HG03103 (cell line): Measurements from ENCODE around the gene DPAGT1.
"Not testable (repeated sequence)": the region's sequence is repeated elsewhere in the genome, so short reads cannot be mapped to it uniquely, and the experiment has no call there.

Source experiments
- ATAC-seq: cut with Tn5 transposase; IDR thresholded peaks from one replicate; pipeline ENCODE4 v1.9.1; 2021; ENCODE audit warnings: low read depth; ENCODE audit not compliant: unreplicated experiment

Gene DPAGT1

DNA sequence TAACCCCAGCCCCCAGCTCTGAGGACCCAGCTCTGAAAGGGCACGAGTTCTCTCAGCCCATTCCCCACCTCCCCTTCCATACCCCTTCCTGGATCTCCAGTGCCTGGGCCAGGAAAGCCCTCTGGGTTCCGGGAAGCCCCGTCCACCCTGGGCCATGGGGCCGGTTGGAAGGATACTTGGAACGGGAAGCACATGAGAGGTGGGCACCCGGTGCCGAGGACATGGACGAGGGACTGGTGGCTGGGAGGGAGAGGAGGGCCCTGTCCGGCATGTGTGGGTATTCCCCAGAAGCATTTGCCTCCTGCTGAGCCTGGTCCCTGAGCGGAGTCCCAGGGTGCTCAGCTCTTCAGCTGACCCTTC, 14.6 kb upstream of the DPAGT1 start:
- ATAC-seq = no peak

DNA sequence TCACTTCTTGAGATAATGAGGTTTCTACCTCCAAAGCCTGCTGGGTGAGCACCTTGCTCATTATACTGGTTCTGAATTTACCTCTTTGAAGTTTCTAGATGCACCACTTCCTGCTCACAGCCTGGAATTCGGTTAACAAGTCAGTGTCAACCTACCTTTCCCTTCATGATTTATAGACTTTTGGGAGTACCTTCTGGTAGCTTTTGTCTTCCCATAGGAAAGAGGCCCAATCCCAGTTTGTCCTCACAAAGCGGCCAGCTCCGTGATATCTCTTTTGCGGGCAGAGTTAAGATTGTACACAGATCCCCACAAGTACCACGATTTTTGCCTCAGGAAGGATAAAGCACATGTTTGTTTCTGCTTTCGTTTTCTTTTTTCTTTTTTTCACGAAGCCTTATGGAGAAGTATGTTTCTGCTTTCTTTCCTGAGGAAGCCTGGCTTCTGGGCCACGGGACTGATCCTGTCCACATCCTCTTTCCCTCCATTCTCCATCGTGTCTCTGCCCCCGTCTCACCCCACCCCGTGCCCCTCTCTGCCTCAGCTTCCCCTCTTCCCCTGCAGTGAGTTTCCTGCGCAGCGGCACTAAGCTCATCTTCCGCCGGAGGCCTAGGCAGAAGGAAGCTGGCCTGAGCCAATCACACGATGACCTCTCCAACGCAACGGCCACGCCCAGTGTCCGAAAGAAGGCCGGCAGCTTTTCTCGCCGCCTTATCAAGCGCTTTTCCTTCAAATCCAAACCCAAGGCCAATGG, 14.0 kb upstream of the DPAGT1 start:
- no peak for ATAC-seq

DNA sequence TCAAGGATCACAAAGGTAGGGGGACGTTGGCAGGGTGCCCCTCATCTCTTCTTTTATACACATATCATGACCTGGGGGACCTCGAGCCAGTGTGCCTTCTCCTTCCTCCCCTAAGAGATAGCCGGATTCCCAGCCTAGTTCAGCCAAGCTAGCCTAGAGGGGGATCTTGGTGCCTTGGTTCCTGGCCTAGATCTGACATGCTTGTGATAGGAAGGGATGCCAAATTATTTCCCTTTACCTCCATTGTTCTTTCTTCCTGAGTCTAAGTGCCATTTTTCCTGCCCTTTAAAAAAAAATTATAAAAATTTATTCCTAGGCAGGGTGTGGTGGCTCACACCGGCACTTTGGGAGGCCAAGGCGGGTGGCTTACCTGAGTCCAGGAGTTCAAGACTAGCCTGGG, 12.7 kb upstream of the DPAGT1 start:
- ATAC-seq = no peak

DNA sequence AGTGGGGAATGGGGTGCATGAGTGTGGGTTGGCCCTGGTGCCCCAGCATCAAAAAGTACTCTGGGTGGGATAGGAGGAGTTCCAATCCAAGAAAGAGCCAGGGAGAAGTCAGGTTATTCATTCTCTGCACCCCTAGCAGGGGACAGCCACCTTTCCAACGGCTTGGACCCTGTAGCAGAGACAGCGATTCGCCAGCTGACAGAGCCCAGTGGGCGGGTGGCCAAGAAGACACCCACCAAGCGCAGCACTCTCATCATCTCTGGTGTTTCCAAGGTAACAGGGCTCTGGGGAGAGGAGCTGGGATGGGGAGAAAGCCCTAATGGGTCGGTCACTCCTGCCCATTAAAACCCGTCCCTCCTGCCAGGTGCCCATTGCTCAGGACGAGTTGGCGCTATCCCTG, 12.1 kb upstream of the DPAGT1 start:
- no peak for ATAC-seq

DNA sequence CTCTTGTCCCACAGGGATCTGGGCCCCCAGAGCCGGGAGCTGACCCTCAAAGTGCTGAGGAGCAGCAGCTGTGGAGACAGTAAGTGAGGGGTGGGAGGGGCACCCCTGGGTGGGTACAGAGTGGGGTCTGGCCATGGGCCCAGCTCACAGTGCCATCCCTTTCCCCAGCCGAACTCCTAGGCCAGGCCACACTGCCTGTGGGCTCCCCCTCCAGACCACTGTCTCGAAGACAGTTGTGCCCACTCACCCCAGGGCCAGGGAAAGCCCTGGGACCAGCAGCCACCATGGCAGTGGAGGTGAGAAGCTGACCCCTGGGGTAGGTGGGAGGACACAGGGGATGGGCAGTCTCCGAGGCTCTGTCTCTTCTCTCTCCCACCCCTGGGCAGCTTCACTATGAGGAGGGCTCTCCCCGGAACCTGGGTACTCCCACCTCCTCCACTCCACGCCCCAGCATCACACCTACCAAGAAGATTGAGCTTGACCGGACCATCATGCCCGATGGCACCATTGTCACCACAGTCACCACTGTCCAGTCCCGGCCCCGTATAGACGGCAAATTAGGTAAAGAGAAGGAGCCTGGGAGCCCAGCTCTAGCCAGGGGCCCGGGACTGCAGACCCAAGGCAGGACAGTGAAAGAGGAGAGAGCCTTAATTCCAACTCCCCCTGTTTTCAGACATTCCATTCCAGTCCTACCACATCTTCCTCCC, 10.8 kb upstream of the DPAGT1 start:
- ATAC-seq = no peak

DNA sequence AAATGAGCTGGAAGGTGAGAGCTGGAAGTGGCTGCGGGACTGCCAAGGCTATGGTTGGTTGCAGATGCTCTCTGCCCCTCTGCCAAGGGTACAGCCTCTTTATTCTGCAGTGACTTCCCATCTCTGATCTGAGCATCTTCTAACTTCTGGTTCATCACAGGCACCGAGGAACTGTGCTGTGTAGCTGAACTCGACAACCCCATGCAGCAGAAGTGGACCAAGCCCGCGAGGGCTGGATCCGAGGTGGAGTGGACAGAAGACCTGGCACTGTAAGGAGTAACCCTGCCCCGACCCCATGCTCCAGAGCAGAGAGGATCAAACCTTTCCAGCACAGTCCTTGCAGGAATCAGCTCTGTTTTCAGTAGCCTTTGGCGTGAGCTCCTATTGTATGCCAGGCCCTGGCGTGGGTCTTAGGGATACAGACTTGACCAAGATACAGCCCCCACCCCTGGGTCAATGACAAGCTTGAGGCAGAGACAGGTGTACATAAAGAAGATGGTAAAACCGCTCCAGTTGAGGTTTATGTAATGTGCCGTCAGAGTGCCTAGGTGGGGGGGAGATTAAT, 9.8 kb upstream of the DPAGT1 start:
- no peak for ATAC-seq

DNA sequence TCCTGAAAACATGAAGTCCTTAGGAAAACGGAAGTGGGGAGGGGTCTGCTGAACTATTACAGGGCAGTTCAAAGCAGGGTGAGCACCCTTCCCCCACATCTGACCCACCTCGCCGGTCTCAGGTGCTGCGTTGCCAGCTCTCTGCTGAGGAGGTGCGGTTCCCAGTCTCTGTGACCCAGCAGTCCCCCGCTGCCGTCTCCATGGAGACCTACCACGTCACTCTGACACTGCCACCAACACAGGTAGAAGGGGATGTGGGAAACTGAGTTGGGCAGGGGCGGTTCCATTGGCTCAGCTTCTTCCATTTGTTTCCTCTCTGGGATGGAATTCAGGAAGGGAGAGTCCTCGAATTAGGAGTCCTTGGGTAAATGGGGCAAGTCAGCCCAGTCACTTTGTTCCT, 8.8 kb upstream of the DPAGT1 start:
- no peak for ATAC-seq

DNA sequence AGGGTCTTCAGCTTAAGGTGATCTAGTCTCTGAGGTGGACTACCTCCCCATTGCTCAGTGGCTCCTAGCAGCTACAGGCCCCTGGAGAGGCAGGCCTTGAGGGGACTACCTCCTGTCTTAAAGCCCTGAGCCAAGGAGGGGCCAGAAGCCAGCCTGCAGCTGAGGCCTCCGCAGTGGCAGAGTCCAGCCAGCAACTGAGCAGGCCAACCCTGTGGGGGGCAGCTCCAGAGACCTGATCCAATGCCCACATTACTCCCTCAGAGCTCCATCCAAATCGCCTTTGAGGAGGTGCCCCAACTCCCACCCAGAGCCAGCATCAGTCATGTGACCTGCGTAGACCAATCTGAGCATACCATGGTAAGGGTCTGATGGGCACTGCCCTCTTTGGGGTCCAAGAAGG, 8.2 kb upstream of the DPAGT1 start:
- ATAC-seq = no peak

DNA sequence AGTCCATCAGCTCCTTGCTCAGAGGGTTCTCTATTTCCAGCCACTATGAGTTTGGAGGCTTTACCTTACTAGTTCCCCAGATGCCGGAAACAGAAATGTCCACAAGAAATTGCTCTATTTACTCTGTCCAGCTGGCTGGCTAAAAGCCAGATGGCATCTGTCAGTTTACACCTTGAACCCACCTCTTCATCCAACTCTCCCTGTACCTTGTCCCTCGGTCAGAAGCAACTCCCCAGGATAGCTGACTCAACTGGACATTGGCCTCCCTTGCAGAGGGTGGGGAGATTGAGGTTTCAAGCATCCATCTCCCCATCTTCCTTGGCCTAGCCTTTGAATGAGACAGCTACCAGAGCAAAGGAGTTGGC, 7.2 kb upstream of the DPAGT1 start:
- no peak for ATAC-seq

DNA sequence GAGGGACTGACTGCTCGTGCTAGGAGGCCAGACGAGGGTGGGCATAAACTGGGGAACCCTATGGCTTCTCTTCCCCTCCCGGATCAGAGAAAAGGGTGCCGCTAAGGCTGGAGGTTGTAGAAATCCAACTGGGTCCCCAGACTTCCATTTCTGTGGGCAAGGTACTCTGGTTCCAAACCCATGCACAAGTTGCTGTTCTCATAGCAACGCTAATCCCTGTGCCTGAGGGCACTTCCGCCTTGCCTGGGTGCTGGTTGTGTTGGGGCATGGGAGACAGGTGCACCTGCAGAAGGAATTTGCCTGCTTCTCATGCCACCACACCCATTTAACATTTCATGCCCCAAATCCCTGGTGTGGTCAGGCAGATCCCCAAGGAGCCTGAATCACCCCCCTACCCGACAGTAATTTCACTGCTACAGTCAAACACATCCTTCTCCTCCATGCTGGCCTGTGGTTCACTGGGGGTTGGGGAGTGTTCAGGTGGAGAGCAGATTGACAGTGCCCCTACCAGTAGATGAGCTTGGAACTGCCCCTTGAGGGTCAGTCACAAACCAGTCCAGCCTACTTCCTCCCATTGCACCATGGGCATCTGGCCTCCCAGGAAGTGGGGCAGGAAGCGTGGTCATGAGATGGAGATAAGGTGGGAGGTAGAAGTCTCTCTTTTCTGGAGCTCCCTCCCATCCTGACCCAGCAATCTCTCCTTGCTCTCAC, 6.6 kb upstream of the DPAGT1 start:
- no peak for ATAC-seq

DNA sequence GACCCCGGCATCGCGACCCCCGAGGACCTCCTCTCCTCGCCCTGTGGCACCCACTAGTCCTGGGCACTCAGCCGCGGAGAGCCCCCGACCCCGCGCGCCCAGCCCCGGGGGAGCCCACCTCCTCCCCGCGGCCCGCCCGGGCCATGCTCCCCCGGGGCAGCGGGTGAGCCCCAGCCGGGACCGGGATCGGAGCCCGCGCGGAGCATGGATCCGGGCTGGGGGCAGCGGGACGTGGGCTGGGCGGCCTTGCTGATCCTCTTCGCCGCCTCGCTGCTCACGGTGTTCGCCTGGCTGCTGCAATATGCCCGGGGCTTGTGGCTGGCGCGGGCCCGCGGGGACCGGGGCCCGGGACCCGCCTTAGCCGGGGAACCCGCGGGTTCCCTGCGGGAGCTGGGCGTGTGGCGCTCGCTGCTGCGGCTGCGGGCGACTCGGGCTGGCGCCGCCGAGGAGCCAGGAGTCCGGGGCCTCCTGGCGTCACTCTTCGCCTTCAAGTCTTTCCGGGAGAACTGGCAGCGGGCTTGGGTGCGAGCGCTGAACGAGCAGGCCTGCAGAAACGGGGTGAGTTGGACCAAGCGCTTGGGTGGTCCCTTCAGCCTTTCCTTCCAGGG, 6.0 kb upstream of the DPAGT1 start:
- ATAC-seq = peak; percentile 18

DNA sequence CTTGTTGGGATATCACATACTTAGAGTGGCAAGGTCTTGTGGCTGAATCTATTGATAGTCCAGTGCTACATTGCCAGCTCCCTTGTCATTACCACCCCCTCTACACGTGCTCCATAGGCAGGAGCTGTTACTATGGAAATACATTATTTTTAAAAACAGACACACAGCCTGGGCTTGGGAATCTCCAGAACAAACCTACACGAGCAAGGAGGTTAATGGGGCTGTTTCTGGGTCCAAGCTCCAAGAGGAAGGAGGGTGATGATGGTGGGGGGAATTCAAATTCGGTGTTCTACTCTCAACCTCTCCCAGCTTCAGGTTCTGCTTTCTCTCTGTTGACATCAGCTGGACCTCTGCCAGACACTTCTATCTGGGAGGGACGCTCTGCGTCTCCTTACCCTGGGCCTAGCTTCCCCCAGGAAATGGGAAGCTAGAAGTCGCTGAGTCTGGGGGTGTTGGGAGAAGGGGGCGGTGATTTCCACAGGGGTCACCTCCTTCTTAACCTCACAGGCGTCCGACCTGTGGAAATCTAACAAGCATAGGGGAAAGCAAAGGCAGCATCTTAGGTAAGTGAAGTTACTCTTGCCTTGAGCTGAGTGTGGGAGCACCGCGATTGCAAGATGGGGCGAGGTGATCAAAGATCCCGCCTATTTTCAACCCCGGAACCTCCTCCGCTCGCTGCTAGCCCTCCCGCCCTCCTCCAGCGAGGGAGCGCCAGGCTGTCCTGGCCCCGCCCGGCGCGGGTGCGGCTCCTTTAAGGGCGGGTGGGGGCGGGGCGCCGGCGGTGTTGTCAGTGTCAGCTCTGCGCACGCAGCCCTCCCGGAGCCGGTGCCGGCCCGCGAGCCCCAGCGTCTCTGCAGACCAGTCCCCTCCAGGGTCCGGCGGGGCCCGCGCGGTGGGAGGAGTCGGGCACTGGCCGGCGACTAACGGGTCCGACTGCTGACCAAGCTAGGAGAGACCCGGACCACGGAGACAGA, 5.2 kb upstream of the DPAGT1 start, which contains the start of gene C2CD2L:
TSS of gene C2CD2L (plus strand) at position 781 of the 974 bp plus-strand sequence. CDS start 398 bp downstream, outside the sequence.
- peak; percentile 74 for ATAC-seq

DNA sequence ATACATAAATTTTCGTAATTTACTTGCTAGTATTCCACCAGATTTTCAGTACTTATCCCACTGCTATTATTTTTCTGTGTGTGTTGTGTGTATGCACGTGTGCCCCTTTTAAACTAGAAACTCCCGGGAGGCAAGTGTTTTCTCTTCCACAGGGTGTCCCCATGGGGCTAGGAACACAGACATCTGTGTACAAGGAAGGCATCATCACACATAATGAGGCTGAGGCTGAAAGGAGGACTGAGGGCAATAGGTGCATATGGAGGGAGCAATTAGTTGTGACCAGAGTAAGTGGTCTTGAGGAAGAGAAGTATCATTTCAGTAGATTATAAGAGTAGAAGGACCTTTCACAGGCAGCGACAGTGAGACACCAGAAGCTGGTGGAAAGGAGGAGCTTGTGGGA, 2.1 kb upstream of the DPAGT1 start:
- ATAC-seq = no peak

DNA sequence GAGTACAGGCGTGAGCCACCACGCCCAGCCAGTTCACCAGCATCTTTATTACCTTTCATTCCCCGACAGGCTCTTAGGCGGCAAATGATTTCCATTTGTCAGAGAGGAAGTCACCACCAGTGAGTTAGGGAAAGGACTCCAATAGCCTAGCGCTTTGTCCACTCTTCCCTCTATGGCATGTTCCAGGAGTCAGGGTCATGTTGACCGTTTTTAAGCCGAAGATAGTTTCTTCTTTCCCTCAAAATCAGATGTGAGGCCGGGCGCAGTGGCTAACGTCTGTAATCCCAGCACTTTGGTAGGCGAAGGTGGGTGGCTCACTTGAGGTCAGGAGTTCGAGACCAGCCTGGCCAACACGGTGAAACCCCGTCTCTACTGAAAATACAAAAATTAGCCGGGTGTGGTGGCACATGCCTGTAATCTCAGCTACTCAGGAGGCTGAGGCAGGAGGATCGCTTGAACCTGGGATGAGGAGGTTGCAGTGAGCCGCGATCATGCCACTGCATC, 1.6 kb upstream of the DPAGT1 start:
- not testable (repeated sequence) for ATAC-seq

DNA sequence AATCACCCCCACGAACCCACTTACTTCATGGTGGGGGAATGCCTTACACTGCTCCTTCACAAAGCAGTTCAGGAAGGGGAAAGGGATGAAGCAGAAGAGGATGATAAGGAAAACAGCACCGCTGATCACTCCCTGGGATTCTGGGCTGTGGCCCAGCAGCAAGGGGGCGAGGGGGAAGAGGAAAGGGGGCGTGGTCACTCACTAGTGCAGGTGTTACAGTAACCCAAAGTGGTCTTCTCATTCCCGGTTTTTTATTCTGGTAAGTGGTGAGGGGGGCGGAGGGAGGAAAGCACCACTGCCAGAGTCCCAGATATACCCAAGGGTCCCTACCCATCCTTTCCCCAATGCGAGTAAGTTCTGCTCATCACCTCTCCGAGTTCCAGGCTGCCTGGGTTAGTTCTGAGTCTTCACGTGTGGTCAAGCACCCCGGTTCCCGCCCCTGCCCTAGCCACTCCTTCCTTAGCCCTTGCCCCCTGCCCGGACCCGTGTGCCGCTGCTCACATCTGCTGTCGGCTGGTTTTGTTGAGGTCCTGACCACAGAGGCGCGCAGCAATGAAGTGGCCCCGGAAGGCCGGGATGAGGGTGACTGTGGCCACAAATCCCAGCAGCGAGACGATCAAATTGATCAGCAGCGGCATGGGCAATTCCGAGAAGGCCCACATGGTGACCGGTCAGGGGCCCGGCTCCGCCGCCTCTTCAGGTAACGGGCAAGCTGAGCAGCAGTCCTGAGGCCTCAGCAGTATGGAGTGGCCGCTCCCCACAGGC, 477 bp downstream of the DPAGT1 start:
- peak; percentile 12 for ATAC-seq

DNA sequence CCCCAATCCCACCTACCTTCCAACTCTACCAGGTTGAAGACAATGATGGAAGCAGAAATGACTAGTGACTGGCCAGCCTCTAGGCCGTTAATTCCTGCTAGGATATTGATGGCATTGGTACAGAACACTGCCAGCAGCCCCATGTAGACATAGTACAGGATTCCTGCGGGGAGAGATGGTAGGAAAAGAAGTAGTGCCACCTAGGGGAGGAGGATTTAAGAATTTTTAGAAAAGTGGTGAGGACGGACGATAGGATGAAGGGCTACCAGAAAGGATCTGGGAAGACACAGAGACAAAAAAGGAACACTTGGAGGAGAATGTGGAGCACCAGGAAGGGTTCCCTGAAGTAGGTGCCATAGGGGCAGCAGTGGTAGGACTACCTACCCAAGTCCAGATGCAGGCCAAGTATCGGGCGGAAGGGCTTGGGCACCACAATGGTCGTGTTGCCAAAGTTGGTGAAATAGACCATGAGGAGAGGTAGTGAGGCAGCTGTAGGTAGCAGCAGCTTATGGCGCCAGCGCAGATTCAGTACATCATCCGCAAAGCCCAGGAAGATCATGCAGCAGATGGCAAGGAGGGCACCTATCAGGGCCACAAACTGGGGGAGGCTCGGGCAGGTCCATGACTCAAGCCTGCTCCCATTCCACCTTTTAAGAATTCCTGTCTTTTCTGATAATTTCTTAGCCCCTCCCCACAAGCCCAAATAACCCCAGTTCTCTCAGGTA, 1.2 kb downstream of the DPAGT1 start:
- ATAC-seq = no peak

DNA sequence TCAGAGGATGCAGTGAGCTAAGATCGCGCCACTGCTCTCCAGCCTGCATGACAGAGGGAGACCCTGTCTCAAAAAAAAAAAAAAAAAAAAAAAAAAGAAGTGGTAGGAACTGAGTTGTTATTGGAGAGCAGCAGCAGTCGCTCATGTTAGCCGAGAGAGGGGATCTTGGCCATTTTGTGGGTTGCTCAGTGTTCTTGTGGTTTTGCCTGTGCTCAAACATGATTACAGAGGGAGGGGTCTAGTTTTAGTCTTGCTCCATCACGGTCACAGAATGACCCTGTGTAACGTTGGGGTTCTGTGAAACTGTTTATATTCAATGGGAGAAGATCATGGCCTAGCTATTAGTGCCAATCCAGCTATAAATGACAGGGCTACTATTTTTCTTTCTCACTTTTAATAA, 1.9 kb downstream of the DPAGT1 start:
- ATAC-seq = no peak
